ENCODE results near the gene IRS2.

IRS2 gene

DNA sequence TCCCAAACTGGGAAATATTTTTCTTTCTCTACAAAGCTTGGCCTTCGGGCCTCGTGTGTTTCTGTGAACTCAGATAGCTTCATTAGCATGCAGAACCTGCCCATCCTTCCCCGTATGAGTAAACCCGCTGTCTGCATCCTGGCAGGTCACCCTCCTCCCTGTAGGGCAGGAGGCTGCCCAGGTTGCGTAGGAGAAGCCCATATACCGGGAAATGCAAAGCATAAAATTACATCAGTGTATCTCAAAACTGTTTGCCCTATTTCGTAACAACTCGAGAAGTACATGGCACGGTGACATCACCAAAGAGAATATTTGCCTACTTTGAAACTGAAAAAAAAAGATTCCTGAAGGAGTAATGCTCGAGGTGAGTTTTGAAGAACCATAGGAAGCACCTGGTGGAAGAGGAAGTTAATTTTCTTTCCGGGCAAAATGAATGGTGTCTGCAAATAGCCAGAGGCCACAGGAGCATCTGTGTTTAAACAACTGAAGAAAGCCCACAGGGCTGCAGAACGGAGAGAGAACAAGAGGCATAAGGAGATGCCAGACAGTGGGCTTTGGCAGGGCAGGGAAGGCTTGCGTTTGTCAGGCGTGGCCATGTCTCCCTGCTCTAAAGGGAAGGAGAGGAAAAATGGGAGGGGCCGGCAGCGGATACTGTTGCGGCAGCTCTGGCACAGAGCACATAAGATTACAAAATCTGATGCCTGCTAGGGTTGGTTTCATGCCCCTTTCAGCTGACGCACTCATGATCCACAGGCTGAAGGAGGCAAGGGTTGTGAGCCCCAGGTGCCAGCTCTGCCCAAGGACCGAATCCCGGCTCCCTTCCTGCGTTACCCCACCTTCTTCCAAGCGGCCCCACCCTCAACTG, 81.4 kb downstream of the IRS2 start:
- Histone ChIP-seq H3K36me3 (ENCODE audit: control insufficient read depth in 2 of 2, insufficient read depth in 2 of 2, low read length in 2 of 2) (no peaks in the 10 kb centered on the region), H3K9ac (ENCODE audit: low read length in 2 of 2) (no peak overlapping the region), H3K4me3 (ENCODE audit: low read length in 2 of 2) (no peak overlapping the region), H3K27ac (ENCODE audit: low read length) (no peak overlapping the region), H3K9me3 (ENCODE audit: control insufficient read depth in 2 of 2, low read length in 2 of 2) (no peaks in the 10 kb centered on the region), H3K4me1 (ENCODE audit: control insufficient read depth, insufficient read depth, low read length) (no peaks in the 10 kb centered on the region), H3K27me3 (ENCODE audit: control insufficient read depth in 1 of 2, insufficient read depth in 2 of 2, low read length in 2 of 2) (no peaks in the 10 kb centered on the region)

DNA sequence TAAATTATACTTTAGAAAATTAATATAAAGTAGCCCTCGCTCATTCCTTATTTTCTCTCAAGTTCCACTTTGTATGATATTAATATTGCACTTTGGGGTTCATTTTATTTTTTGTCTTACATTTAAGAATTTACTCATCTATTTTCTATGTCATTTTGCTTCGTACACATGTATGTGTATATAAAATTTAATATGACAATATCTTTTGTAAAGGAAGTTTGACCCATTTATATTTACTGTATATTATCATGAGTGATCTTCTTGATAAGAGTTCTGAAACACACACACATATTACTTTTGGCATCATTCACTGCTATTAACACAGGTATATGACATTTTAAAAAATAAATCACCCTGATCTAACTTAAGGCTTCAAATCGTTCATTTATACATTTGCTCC, 83.1 kb downstream of the IRS2 start:
- H3K4me1 ChIP-seq (ENCODE audit: control insufficient read depth, insufficient read depth, low read length) = no peaks in the 10 kb centered on the region
- no peak overlapping the region for H3K9ac ChIP-seq (ENCODE audit: low read length in 2 of 2)
- H3K27ac ChIP-seq (ENCODE audit: low read length) = no peak overlapping the region
- H3K9me3 ChIP-seq (ENCODE audit: control insufficient read depth in 2 of 2, low read length in 2 of 2) = no peaks in the 10 kb centered on the region
- H3K4me3 ChIP-seq (ENCODE audit: low read length in 2 of 2) = no peak overlapping the region
- no peaks in the 10 kb centered on the region for H3K27me3 ChIP-seq (ENCODE audit: control insufficient read depth in 1 of 2, insufficient read depth in 2 of 2, low read length in 2 of 2)
- H3K36me3 ChIP-seq (ENCODE audit: control insufficient read depth in 2 of 2, insufficient read depth in 2 of 2, low read length in 2 of 2) = no peaks in the 10 kb centered on the region

All from stomach smooth muscle (tissue), 2 donors.